ENCODE data around the gene UGT1A1. TPM values are rescaled to one million over a fixed set of nuclear protein-coding genes. Genes with fewer than 3 reads are reported as not detected.

The UGT1A1 gene
- total and polyA plus RNA-seq, 9 of the 15 experiments (the other 6 are each of a cell fraction or from before 2014, with no cell fraction given) = not detected

- TF ChIP-seq SUPT5H (IDR thresholded peaks at IDR 0.05) = no peak
- TF ChIP-seq BRCA1 (IDR thresholded peaks at IDR 0.05) = no peak
- TF ChIP-seq BRCA1 (CRISPR knock-in tag; IDR thresholded peaks at IDR 0.05) = no peak
- TF ChIP-seq KDM2B (CRISPR knock-in tag; IDR thresholded peaks at IDR 0.05) = no peak
Observed at GRCh38 chr2:233816334-233816733, 56.3 kb downstream of the UGT1A1 start (continued).

- Histone ChIP-seq H3K9ac (ENCODE audit: insufficient read depth in 1 of 2, low read depth in 2 of 2, low read length in 2 of 2) (no peak overlapping the region), H2AFZ (ENCODE audit: low read depth, low read length) (no peak overlapping the region), H3K79me2 (ENCODE audit: control insufficient read depth, insufficient read depth, low read length) (no peaks in the 10 kb centered on the region), H3K4me3 (no peak overlapping the region), H3K27ac (ENCODE audit: extremely low read depth, low read depth, low read length) (no peak overlapping the region), H3K27me3 (ENCODE audit: control insufficient read depth in 2 of 2, insufficient read depth in 2 of 2, low read length in 2 of 2) (peaks cover 0 to 45% of the 10 kb centered on the region in 2 experiments; a peak in 3 of 5 replicates), H4K20me1 (replicated peaks; ENCODE audit: control insufficient read depth, insufficient read depth, low read length) (no peaks in the 10 kb centered on the region; the same call in 1 of the 2 replicates), H3K4me2 (ENCODE audit: insufficient read depth, low read length) (no peak overlapping the region), H3K4me1 (replicated peaks in 1 of 2; ENCODE audit: control insufficient read depth in 2 of 2, insufficient read depth in 2 of 2, low read length in 2 of 2) (no peaks in the 10 kb centered on the region; a peak in 1 of 5 replicates), H3K9me1 (ENCODE audit: control insufficient read depth, insufficient read depth, low read length) (no peaks in the 10 kb centered on the region), H3K36me3 (ENCODE audit: control insufficient read depth, insufficient read depth, low read length) (no peaks in the 10 kb centered on the region), H3K9me3 (replicated peaks; ENCODE audit: control insufficient read depth, insufficient read depth, low read depth, low read length) (no peaks in the 10 kb centered on the region)
- no TSS peak for BruUV-seq (replicated peaks)
- WGBS (ENCODE audit: insufficient coverage, low coverage, missing lambda C conversion rate) = 0% methylated on average over 4 of the region's 4 CpGs
- no peak for TF ChIP-seq GTF2B (IDR thresholded peaks at IDR 0.05; ENCODE audit: extremely low read depth, insufficient read length)
- no peak for TF ChIP-seq EGR1 (conservative IDR thresholded peaks at IDR 0.05)
- no peak for TF ChIP-seq ZKSCAN1 (IDR thresholded peaks at IDR 0.05; ENCODE audit: low read depth, low read length)
- TF ChIP-seq RUNX1 (IDR thresholded peaks at IDR 0.05; ENCODE audit: low read depth) = no peak
- TF ChIP-seq ETV1 (tag; conservative IDR thresholded peaks at IDR 0.05; ENCODE audit: low read depth) = no peak
- TF ChIP-seq THAP12 (CRISPR knock-in tag; IDR thresholded peaks at IDR 0.05) = no peak
- no peak for TF ChIP-seq DDX20 (tag; IDR thresholded peaks at IDR 0.05; ENCODE audit: low read depth)
- no peak for TF ChIP-seq HMBOX1 (IDR thresholded peaks at IDR 0.05)
- intact Hi-C loops (cut with micrococcal nuclease) = no loop called here
- POLR2A ChIA-PET = no interaction called here
- DNase-seq (ENCODE audit: extremely low read depth in 1 of 4, low spot score in 3 of 4) (no peak), FAIRE-seq (no peak), ATAC-seq (no peak)
- in situ Hi-C loops (cut with MboI) = no loop called here
- CTCF ChIA-PET (ENCODE audit: low intra/inter-chr PET ratio) = no interaction called here
Observed at GRCh38 chr2:233816771-233817170, 56.7 kb downstream of the UGT1A1 start.
